ELR (cell line): Measurements from ENCODE around the gene TERB1.

ENCODE experiments used
- DNase-seq: peaks from one replicate; pipeline ENCODE4 v3.0.0-alpha.2; 2015; ENCODE audit warnings: low read depth

TERB1 gene, protein sequence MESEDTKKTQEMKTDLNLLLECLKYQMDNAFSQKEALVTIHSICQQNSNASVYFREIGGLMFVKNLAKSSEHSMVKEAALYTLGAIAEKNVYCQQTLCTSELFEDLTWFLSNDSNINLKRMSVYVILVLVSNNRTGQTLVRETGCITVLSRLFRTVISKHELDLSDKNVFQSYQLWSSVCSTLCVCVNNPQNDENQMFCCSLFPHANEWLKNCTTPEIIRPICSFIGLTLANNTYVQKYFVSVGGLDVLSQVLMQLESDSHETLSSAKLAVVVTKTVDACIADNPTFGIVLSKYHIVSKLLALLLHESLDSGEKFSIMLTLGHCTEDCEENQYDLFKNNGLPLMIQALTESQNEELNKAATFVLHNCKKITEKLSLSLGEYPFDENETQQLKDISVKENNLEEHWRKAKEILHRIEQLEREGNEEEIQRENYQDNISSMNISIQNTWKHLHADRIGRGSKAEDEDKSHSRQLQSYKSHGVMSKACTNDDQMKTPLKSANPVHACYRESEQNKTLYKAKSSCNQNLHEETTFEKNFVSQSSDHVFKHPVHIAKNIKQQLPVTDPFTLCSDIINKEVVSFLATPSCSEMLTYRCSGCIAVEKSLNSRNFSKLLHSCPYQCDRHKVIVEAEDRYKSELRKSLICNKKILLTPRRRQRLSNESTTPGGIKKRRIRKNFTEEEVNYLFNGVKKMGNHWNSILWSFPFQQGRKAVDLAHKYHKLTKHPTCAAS

DNA sequence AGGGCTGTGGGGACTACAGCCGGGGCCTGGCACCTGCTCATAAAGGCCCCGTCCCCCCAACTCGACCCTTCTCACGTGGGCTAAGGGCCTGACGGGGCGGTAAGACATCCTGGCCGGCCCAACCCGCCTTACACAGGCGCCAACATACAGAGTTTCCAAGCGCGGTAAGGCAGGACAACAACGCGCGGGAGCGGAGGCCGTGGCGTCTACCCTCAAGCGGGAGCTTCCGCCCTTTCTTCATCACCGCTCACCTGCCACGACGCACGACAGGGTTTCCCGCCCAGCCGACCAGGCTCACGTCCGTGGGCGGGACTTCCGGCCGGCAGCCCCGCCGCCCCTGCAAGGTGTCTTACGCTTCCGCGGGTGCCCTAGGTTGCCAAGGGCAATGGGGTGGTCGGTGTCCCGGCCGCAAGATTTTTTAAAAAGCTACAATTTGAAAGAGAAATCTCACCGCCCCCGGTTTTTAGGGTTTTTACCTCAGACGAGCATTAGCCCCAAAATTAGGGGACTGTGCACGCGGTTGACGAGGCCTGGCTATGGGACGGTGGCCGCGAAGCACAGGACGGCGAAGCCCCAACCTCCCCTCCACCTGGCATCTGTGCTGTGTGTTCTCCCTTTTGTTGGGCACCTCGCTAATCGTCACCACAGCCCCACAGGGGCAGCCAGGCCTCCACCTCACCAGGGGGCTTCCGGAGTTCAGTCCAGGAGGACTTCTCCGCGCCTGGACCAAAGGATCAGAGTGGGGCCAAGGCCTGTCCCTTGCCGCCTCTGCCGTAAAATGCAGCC is at the start of gene TERB1:
Gene TERB1 (minus strand): TSS at position 265 of the 786 bp plus-strand sequence. CDS start 4,786 bp downstream, outside the sequence.
- no peak for DNase-seq

DNA sequence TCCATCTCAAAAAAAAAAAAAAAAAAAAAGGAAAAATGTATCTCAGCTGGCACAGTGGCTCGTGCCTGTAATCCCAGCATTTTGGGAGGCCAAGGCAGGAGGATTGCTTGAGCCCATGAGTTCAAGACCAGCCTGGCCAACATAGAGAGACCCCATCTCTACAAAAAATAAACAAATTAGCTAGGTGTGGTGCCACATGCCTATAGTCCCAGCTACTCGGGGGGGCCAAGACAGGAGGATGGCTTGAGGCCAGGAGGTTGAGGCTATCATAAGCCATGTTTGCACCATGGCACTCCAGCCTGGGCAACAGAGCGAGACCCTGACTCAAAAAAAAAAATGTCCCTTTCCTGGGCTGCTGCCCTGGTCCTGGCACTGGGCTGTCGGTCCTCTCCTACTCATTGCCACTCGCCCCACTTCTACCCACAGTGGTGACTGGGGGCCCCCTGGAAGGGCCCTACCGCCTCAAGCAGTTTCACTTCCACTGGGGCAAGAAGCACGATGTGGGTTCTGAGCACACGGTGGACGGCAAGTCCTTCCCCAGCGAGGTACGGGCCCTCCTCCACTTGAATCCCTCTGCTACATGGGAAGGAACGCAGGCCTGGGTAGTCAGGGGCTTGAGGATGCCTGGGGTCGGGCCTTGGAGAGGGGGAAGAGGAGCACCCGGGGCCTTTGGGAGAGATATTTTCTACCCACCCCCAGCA is 48.9 kb upstream of the TERB1 start:
- DNase-seq: no peak

DNA sequence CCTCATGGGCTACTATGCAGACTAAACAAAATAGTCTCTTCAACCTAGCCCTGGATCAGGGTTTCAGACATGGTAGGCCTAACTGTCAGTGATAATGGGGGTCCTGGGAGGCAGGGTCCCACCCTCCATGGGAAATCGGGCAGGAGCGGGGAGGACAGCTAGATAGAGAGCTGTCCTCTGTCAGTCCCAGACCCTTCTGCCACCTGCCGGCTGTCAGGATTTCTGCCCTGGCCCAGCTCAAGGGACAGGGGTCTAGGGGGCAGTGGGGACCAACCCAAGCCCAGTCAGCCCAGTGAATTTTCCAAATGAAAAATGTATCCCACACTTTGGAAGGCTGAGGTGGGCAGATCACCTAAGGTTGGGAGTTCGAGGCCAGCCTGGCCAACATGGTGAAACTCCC is 48.2 kb upstream of the TERB1 start:
- no peak for DNase-seq

DNA sequence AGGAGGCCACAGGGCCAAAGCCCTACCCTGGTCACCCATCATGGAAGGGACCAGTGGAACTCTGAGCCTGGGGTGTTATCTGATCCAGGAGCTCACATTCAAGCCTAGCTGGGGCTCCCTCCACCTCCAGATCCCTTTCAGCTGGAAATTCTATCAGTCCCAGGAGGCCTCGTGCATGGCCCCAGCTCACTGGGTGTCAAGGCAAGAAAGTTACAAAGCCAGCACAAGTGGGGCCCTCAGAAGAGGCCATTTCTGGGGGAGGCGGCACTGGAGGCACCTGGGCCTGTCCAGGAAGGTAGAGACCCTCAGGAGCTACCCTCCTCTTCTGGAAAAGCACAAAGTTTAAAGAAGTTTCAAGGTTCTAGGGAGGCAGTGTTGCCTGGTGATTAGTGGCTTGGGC is 47.6 kb upstream of the TERB1 start:
- no peak for DNase-seq

DNA sequence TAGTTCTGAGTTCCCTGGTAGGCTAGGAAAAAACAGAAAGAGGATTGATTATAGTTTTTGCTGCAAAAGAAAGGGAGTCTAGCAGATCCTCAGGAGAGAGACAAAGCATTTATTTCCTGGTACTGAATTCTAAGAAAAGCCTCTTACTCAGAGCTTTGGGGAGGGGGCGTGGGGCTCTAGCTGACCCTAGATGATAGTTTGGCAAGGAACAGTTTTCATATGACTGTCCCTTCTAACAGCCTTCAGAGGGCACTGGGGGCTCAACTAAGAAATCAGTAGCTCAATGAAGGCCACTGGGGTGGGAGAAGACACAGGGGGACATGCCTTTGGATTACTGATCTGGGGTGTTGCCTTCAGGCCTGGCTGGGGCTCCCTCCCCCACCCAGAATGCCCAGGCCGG is 46.8 kb upstream of the TERB1 start:
- no peak for DNase-seq

DNA sequence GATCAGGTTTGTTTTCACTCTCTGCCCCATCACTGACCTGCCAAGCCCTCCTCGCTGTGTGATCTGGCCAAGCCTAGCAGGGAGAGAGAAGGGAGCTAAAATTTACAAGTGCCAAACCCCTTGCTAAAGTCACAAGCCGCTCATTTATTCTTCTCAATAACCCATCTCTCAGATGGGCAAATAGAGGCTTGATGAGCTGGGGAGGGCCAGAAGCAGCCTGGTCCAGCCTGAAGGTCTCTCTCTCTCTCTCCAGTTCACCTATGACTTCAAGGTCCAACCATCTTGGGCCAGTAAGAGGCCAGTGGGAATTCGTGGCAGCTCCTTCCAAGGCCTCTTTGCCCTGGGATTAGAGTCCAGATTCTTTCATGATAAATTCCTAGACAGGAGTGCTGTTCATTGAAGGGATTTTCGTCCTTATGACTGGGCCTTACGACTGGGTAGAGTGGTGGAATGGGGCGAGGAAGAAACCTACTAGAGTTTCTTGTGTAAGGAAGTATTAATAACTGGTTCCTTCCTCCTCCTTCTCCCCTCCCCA is 46.2 kb upstream of the TERB1 start:
- no peak for DNase-seq

DNA sequence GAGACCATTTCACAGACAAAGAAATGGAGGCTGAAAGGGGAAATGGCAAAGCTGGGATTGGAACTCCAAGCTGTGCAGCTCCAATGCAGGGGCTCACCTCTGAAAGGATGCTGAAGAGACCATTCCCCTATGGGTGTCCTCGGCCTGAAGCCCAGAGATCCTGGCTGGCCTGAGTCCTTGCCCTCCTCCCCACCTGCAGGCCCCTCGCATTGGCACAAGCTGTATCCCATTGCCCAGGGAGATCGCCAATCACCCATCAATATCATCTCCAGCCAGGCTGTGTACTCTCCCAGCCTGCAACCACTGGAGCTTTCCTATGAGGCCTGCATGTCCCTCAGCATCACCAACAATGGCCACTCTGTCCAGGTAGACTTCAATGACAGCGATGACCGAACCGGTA is 45.4 kb upstream of the TERB1 start:
- DNase-seq: no peak

DNA sequence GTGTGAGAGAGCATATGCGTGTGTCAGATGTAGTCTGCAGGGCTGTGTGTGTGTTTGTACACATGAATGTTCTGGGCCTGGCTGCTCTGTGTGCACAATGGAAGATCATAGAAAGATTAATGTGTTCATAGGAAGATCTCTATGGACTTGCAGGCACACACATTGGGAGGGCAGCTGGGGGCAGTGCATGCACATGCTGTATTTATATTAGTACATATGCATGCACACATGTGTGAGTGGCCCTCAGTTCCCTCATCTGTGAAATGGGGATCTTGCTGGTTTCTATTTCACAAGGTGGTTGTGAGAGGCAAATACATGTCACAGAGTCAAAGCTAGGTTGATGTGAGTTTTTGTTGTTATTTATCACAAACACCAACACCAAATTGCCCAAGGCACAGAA is 44.9 kb upstream of the TERB1 start:
- DNase-seq: no peak

DNA sequence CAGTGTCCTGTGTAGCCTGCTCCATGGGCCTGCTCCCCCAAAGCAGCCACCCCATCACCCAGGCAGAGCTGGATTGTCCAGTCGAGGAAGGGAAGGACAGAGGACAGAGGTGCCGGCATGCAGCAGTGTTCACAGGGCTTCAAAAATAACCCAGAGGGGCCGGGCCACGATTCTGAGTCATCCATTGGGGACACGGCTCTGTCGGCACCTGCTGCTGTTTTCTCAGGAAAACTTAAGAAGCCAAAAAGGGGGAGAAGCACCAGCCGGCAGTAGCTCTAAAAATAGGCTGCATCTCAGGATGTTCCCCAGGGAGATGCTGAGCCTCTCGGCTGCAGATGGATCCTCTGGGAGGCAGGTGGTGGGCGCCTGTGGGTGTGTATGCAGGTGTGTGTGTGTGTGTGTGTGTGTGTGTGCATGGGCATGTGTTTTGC is 44.4 kb upstream of the TERB1 start:
- DNase-seq: no peak

DNA sequence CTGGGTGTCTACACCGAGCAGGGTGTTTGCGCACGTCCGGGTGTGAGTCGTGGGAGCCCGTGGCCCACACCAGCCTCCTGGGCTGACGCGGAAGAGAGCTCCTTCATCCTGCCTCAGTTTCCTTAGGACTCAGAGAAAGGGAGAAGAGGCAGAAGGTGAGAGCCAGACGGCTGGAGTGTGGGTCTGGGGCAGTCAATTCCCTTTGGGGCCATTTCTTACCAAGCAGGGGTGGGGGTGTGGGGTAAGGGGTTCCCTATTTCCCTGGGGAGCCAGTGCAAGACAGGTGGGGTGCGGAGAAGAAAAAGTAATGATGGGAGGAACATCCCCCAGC is 43.7 kb upstream of the TERB1 start:
- DNase-seq: no peak

DNA sequence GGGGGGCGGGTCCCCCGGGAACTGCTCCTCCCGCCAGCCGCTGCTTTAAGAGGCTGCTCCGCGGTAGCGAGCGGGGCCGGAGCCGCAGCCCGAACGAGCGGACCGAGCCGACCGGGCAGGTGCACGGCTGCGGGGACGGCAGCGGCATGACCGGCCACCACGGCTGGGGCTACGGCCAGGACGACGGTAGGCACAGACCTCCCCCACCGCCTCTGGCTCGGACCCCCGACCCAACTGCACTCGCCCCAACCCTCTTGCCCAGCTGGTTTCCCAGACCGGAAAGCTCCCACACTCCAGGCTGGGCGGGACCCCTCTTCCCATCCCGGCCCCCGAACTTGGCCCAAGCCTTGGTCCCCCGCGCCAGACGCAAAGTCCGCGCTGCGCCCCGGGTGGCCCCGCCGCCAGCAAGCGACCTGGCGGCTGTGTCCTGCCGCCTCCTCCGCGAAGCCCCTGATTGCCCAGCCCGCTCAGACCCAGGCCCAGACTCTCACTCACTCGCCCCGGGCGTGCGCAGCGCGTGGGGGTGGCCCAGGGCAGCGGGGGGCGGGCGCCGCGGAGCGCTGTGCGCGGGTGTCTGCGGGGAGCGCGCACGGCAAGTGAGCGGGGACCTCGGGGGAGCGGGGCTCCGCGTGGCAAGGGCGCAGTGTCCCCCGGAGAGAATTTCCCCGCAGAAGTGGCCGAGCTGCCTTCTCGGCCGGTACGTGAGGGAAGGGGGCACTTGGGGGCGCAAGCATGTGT is 43.1 kb upstream of the TERB1 start, which contains the start of gene CA7:
Gene CA7 (plus strand): TSS at position 73 of the 738 bp plus-strand sequence. CDS start 74 bp downstream, at position 147.
- DNase-seq: no peak

DNA sequence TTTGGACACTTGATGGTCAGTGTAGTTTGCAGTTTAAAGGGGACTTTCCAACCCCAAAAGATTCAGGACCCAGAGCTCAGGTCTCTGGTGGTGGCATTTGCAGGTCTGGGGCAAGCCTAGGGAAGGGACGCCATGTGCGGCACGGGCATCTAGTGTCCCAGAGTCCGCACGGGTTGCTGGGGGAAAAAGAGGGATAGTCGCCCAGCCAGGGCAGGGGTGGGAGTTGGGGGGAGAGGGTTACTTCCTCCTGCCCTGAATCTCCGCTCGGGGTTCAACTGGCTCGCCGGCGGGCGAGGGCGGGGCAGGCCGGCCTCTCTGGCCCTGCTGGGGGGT is 42.6 kb upstream of the TERB1 start:
- no peak for DNase-seq

DNA sequence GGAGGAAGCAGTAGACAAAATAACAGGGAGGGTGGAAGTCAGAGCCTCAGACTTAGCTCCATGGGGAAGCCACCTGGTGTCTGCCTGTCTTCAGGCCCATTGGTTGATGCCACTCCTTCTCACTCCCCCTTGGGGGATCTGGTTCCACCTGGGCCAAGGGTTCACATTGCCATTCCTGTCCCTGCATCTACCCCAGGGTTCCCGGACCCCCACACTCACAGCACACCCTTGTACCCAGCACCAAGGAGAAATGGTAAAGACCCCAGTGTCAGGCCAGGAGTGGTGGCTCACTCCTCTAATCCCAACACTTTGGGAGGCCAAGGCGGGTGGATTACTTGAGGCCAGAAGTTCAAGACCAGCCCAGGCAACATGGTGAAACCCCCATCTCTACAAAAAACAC is 41.8 kb upstream of the TERB1 start:
- DNase-seq: no peak

DNA sequence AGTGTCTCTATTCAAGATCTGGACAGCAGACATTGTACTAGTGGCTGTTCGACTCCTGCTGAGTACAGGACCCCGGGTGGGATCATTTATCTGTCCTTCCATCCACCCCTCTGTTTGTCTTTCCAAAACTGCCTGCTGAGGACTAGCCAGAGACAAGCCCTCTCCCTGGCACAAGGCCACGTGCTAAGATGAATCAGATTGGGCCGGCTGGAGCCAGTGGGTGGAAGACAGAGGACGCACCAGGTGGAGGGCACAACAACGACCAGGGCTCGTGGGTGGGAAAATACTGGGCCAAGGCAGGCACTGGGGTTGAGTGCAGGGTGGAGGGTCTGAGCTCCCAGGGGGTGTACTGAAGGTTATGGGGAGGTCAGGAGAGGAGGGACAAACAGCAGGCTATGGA is 41.4 kb upstream of the TERB1 start:
- DNase-seq: no peak

DNA sequence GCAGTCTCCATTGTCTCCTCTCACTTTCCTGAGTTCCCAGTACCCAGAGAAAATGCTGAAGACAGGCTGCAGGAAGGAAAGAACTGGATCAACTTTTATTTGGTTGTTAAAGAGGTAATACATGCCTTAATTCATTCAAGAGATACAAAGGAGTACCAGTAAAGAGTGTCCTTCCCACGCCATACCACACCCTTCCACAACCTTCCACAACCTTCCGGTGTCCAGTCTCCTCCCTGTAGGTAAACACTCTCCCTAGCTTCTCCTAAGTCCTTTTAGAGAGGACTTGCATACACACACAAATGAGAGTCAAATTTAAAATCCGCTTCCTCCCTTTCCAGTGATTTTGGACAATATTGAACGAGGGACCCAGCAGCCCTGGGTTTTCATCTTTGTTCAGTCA is 40.0 kb upstream of the TERB1 start:
- DNase-seq: no peak

DNA sequence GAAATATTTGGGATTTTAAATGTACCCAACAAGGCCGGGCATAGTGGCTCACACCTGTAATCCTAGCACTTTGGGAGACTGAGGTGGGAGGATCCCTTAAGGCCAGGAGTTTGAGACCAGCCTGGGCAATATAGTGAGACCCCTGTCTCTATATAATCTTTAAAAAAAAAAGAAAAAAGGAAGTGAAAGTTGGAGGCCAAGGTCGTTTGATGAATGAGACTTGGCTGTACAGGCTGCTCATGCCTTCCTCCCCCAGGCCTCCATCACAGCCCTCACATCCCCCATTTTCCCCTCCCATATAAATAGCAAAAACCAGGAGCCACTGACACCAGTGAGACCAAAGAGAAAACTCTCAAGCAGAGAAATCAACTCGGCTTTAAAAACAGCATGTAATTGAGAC is 39.5 kb upstream of the TERB1 start:
- DNase-seq: no peak

DNA sequence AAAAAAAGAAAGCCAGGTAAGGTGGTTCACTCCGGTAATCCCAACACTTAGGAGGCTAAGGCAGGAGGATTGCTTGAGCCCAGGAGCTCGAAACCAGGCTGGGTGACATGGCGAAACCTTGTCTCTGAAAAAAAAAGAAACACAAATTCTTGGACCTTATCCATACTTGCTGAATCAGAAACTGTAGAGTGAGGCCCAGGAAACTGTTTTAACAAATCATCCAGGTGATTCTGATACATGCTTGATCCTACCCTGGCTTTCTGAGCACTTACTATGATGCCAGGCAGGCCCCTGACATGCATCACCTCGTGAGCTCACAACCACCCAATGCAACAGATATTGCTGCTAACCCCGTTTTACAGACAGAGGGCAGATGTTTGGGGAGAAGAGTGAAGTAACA is 33.4 kb upstream of the TERB1 start:
- no peak for DNase-seq

DNA sequence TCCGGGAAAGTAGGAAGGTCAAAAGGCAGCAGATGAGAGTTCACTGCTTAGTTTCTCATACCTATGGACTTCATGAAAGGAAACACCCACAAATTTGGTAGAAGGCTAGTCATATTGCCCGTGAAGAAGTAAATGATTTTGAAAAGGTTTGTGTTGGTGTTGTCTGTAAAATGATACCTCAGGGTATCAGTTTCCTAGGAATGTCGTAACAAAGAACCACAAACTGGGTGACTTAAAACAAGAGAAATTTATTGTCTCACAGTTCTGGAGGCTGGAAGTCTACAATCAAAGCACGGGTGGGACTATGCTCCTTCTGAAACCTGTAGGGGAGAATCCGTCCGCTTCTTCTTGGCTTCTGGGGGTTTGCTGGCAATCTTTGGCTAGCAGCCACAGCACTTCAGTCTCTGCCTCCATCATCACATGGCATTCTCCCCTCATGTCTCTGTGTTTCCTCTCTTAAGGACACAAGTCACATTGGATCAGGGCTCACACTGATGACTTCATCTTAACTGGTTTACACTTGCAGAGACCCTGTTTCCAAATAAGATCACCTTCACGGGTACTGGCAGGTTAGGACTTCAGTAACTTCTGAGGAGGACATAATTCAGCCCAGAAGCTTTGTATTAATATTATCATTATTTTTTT is 31.4 kb upstream of the TERB1 start:
- DNase-seq: peak; percentile 59

DNA sequence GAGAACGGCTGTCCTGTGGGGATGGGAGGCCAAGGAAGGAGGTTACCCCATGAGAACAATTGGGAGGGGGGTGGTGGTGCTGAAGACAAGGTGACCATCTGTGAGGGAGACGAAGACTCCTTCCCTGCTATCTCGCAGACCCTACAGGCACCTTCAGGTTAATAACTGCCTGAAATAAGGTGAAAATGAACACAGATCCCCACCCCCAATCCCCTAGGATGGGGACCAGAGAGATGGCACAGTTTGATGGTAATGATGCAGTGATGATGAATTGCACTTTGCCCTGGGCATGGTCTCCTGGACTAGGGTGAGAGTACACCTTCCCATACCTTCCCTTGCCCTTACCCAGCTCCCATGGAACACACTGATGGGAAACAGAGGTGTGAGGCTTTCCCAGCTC is 30.8 kb upstream of the TERB1 start:
- DNase-seq: no peak
